HepG2 (cell line): ENCODE data around the gene CASD1. TPM values are rescaled to one million over a fixed set of nuclear protein-coding genes. Genes with fewer than 3 reads are reported as not detected.

Experiments
- BCL6 ChIP-seq: IDR thresholded peaks from 2 replicates; pipeline ENCODE4 v1.6.1; 2016; ENCODE audit warnings: missing genetic modification reagents, missing compliant biosample characterization
- ISL2 ChIP-seq: sonication (generic); formaldehyde crosslinking; IDR thresholded peaks from 2 replicates; pipeline ENCODE4 v1.5.0; 2020; ENCODE audit warnings: missing genetic modification reagents
- KDM4B ChIP-seq: sonication (generic); formaldehyde crosslinking; IDR thresholded peaks from 2 replicates; pipeline ENCODE4 v1.4.0; 2020; ENCODE audit warnings: missing genetic modification reagents
- NCOA2 ChIP-seq: sonication (generic); formaldehyde crosslinking; IDR thresholded peaks from 2 replicates; pipeline ENCODE4 v1.8.0; 2022; ENCODE audit warnings: inconsistent platforms
- NFKBIZ ChIP-seq: IDR thresholded peaks from 2 replicates; pipeline ENCODE4 v1.6.1; 2018; ENCODE audit warnings: missing genetic modification reagents, missing compliant biosample characterization
- NFYC ChIP-seq: IDR thresholded peaks from 2 replicates; pipeline ENCODE4 v1.6.1; 2016; ENCODE audit warnings: missing genetic modification reagents, missing compliant biosample characterization
- NR2F1 ChIP-seq, 2 experiments: fragments of 450-650 bp in 1 of 2; formaldehyde crosslinking in 1 of 2; IDR thresholded peaks; 2 replicates each; pipeline versions ENCODE4 v1.5.0 to v1.6.1; 2016 to 2020; ENCODE audit warnings: mild to moderate bottlenecking in 1 of 2, missing compliant biosample characterization in 1 of 2, missing genetic modification reagents in 1 of 2, moderate library complexity in 1 of 2
- POGZ ChIP-seq: sonication (generic); formaldehyde crosslinking; IDR thresholded peaks from 2 replicates; pipeline ENCODE4 v1.4.0; 2020; ENCODE audit warnings: mild to moderate bottlenecking, missing genetic modification reagents
- SOX6 ChIP-seq, 2 experiments: fragments of 450-650 bp in 1 of 2; sonication (generic) in 1 of 2; formaldehyde crosslinking in 1 of 2; IDR thresholded peaks; 2 replicates each; pipeline versions ENCODE4 v1.4.0 to v1.6.1; 2017 to 2020; ENCODE audit warnings: antibody characterized with exemption in 1 of 2, mild to moderate bottlenecking in 1 of 2, missing genetic modification reagents in 1 of 2
- SP140L ChIP-seq: sonication (generic); formaldehyde crosslinking; IDR thresholded peaks from 2 replicates; pipeline ENCODE4 v1.4.0; 2020; ENCODE audit warnings: missing genetic modification reagents, borderline replicate concordance
- STAT5B ChIP-seq: sonication (generic); formaldehyde crosslinking; IDR thresholded peaks from 2 replicates; pipeline ENCODE4 v1.4.0; 2020; ENCODE audit warnings: missing genetic modification reagents
- TFAP4 ChIP-seq: sonication (generic); IDR thresholded peaks from 2 replicates; pipeline ENCODE4 v1.6.1; 2016; ENCODE audit warnings: low read depth, borderline replicate concordance
- TFDP2 ChIP-seq: sonication (generic); formaldehyde crosslinking; IDR thresholded peaks from 2 replicates; pipeline ENCODE4 v1.4.0; 2020; ENCODE audit warnings: missing genetic modification reagents
- ZBTB20 ChIP-seq: sonication (generic); formaldehyde crosslinking; IDR thresholded peaks from 2 replicates; pipeline ENCODE4 v1.8.1; 2023; ENCODE audit warnings: missing genetic modification reagents, low read depth, mild to moderate bottlenecking, borderline replicate concordance
- ZNF343 ChIP-seq: sonication (generic); formaldehyde crosslinking; IDR thresholded peaks from 2 replicates; pipeline ENCODE4 v1.4.0; 2020; ENCODE audit warnings: mild to moderate bottlenecking, missing genetic modification reagents
- ZNF503 ChIP-seq: sonication (generic); formaldehyde crosslinking; IDR thresholded peaks from 2 replicates; pipeline ENCODE4 v1.4.0; 2020; ENCODE audit warnings: missing genetic modification reagents
- ZNF550 ChIP-seq: sonication (generic); formaldehyde crosslinking; IDR thresholded peaks from 2 replicates; pipeline ENCODE4 v1.4.0; 2020; ENCODE audit warnings: mild to moderate bottlenecking, missing genetic modification reagents, borderline replicate concordance
- polyA plus RNA-seq, 8 experiments: library from polyadenylated mRNA; depleted of rRNA in 3 of 8; stranded (reverse) in 7 of 8; unstranded in 1 of 8; fragments of >200 nt; fragmentation: Illumina TruSeq in 4 of 8; extraction: Trizol in 4 of 8; gene quantifications; 2 replicates each; pipeline versions ENCODE4 v1.2.1 to v1.2.3, GENCODE V29; 2011 to 2016; ENCODE audit warnings: low read depth in 4 of 8, missing spikeins in 1 of 8, mixed read lengths in 1 of 8; ENCODE audit not compliant: insufficient read depth in 1 of 8
- total RNA-seq, 5 experiments: library from RNA; depleted of rRNA; stranded (reverse); fragments of >200 nt; fragmentation: Illumina TruSeq; extraction: Trizol; gene quantifications; 2 replicates each; pipeline ENCODE4 v1.2.3, GENCODE V29; 2016; ENCODE audit warnings: low read depth in 1 of 5
- TF ChIP-seq, protein P1 (sequence below): sonication (generic); formaldehyde crosslinking; IDR thresholded peaks from 2 replicates; pipeline ENCODE4 v1.8.1; 2023; ENCODE audit warnings: mild to moderate bottlenecking, inconsistent platforms, moderate library complexity, missing genetic modification reagents, borderline replicate concordance
- TF ChIP-seq, protein P2 (sequence below): sonication (generic); formaldehyde crosslinking; IDR thresholded peaks from 2 replicates; pipeline ENCODE4 v1.4.0; 2020; ENCODE audit warnings: mild to moderate bottlenecking, missing genetic modification reagents, borderline replicate concordance

The CASD1 gene
- total and polyA plus RNA-seq, 2 of the 13 experiments (the other 11 are each of a cell fraction or from before 2014, with no cell fraction given): 22.9 to 32.6 TPM

DNA sequence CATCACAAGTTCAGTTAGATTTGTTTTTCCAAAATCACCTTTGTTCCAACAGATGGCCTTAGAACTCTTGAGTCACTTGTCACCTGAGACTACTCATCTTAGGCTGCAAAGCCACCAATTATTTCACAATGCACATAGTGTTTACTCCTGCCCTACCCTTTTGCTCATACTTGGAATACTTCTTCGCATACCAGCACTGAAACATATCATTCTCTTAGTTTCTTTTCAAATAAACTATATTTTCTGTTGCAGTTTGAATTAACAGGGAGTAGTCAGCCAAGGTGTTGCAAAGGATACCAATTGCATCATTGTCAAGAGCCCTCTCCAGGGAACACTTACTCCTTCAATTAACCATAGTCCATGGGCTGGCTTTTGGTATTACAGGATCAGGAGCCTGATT is 71.0 kb downstream of the CASD1 start (continued):
- no peak for TF ChIP-seq ZBTB20 (CRISPR knock-in tag)
- TF ChIP-seq ZNF503 (CRISPR knock-in tag): 0 out of 2 replicates have a peak, but pooled peaks have one; percentile 34
- TF ChIP-seq ISL2 (CRISPR knock-in tag): peak; percentile 82
- TF ChIP-seq, protein P1, sequence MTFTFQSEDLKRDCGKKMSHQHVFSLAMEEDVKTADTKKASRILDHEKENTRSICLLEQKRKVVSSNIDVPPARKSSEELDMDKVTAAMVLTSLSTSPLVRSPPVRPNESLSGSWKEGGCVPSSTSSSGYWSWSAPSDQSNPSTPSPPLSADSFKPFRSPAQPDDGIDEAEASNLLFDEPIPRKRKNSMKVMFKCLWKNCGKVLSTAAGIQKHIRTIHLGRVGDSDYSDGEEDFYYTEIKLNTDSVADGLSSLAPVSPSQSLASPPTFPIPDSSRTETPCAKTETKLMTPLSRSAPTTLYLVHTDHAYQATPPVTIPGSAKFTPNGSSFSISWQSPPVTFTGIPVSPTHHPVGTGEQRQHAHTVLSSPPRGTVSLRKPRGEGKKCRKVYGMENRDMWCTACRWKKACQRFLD (CRISPR knock-in tag): no peak
- peak; percentile 83 for TF ChIP-seq BCL6 (CRISPR knock-in tag)
- TF ChIP-seq TFAP4: peak; percentile 72; the same call in 1 of the 2 replicates
- TF ChIP-seq, protein P2, sequence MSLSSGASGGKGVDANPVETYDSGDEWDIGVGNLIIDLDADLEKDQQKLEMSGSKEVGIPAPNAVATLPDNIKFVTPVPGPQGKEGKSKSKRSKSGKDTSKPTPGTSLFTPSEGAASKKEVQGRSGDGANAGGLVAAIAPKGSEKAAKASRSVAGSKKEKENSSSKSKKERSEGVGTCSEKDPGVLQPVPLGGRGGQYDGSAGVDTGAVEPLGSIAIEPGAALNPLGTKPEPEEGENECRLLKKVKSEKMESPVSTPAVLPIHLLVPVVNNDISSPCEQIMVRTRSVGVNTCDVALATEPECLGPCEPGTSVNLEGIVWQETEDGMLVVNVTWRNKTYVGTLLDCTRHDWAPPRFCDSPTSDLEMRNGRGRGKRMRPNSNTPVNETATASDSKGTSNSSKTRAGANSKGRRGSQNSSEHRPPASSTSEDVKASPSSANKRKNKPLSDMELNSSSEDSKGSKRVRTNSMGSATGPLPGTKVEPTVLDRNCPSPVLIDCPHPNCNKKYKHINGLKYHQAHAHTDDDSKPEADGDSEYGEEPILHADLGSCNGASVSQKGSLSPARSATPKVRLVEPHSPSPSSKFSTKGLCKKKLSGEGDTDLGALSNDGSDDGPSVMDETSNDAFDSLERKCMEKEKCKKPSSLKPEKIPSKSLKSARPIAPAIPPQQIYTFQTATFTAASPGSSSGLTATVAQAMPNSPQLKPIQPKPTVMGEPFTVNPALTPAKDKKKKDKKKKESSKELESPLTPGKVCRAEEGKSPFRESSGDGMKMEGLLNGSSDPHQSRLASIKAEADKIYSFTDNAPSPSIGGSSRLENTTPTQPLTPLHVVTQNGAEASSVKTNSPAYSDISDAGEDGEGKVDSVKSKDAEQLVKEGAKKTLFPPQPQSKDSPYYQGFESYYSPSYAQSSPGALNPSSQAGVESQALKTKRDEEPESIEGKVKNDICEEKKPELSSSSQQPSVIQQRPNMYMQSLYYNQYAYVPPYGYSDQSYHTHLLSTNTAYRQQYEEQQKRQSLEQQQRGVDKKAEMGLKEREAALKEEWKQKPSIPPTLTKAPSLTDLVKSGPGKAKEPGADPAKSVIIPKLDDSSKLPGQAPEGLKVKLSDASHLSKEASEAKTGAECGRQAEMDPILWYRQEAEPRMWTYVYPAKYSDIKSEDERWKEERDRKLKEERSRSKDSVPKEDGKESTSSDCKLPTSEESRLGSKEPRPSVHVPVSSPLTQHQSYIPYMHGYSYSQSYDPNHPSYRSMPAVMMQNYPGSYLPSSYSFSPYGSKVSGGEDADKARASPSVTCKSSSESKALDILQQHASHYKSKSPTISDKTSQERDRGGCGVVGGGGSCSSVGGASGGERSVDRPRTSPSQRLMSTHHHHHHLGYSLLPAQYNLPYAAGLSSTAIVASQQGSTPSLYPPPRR (CRISPR knock-in tag): 0 out of 2 replicates have a peak, but pooled peaks have one; percentile 55
- peak; percentile 51; the same call in 1 of the 2 replicates for TF ChIP-seq SP140L (CRISPR knock-in tag)
- TF ChIP-seq ZNF343: no peak
- peak; percentile 25 to 58; a peak in 1 of 4 replicates for TF ChIP-seq NR2F1 (CRISPR knock-in tag; IDR thresholded peaks at IDR 0.05)
- no peak for TF ChIP-seq ZNF550 (CRISPR knock-in tag)
- TF ChIP-seq NFYC (CRISPR knock-in tag): no peak
- no peak for TF ChIP-seq SOX6 (IDR thresholded peaks at IDR 0.05)
- peak; percentile 90 for TF ChIP-seq SOX6 (CRISPR knock-in tag; IDR thresholded peaks at IDR 0.05)
- peak; percentile 48; the same call in 1 of the 2 replicates for TF ChIP-seq NFKBIZ (CRISPR knock-in tag)
- TF ChIP-seq KDM4B (CRISPR knock-in tag): peak; percentile 45; the same call in 1 of the 2 replicates
- no peak for TF ChIP-seq TFDP2
- no peak for TF ChIP-seq STAT5B (CRISPR knock-in tag)
- peak; percentile 74; the same call in 1 of the 2 replicates for TF ChIP-seq POGZ (CRISPR knock-in tag)
- TF ChIP-seq NCOA2 (CRISPR knock-in tag): peak; percentile 92
